ENCODE data around the gene ARMH4.

GRCh38 chr14:58149196-58149595, 2.8 kb downstream of the ARMH4 start:
- TF ChIP-seq POLR2A (IDR thresholded peaks at IDR 0.05) (no peak), EP300 (IDR thresholded peaks at IDR 0.05) (no peak)
- TF ChIP-seq, protein P1, sequence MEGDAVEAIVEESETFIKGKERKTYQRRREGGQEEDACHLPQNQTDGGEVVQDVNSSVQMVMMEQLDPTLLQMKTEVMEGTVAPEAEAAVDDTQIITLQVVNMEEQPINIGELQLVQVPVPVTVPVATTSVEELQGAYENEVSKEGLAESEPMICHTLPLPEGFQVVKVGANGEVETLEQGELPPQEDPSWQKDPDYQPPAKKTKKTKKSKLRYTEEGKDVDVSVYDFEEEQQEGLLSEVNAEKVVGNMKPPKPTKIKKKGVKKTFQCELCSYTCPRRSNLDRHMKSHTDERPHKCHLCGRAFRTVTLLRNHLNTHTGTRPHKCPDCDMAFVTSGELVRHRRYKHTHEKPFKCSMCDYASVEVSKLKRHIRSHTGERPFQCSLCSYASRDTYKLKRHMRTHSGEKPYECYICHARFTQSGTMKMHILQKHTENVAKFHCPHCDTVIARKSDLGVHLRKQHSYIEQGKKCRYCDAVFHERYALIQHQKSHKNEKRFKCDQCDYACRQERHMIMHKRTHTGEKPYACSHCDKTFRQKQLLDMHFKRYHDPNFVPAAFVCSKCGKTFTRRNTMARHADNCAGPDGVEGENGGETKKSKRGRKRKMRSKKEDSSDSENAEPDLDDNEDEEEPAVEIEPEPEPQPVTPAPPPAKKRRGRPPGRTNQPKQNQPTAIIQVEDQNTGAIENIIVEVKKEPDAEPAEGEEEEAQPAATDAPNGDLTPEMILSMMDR (IDR thresholded peaks at IDR 0.05) = no peak

Data from ovary (tissue), 3 donors.